Measurements from ENCODE around the gene GLIS1.

DNA sequence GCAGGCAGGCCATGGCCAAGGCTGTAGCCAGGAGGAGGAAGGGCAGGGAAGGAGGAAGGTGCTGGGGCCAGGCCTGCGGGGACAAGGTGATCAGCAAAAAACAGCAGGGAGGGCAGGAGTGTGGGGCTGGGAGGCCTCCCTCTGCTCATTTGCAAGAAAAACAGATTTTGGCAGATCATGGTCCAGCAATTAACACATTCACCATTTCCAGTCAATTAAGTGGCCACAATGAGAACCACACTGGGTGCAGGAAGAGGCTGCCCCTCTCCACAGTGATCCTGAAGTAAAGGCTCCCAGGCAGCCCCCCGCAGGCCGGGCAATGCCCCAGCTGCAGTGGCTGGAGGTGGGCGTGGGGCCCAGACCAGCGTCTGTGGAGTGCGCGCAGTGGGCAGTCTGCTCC, 225.1 kb downstream of the GLIS1 start:
- TF ChIP-seq, protein P1, sequence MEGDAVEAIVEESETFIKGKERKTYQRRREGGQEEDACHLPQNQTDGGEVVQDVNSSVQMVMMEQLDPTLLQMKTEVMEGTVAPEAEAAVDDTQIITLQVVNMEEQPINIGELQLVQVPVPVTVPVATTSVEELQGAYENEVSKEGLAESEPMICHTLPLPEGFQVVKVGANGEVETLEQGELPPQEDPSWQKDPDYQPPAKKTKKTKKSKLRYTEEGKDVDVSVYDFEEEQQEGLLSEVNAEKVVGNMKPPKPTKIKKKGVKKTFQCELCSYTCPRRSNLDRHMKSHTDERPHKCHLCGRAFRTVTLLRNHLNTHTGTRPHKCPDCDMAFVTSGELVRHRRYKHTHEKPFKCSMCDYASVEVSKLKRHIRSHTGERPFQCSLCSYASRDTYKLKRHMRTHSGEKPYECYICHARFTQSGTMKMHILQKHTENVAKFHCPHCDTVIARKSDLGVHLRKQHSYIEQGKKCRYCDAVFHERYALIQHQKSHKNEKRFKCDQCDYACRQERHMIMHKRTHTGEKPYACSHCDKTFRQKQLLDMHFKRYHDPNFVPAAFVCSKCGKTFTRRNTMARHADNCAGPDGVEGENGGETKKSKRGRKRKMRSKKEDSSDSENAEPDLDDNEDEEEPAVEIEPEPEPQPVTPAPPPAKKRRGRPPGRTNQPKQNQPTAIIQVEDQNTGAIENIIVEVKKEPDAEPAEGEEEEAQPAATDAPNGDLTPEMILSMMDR (IDR thresholded peaks at IDR 0.05; ENCODE audit: insufficient read depth, low read length, poor library complexity, severe bottlenecking), result no peak
- no peak for TF ChIP-seq EZH2phosphoT487 (conservative IDR thresholded peaks at IDR 0.05; ENCODE audit: low read length)
